Neuronal stem cell (in vitro differentiated cells): ENCODE results near the gene ZDHHC11.
A peak's percentile ranks its signal among the peaks of the same experiment; 100 is the strongest.

Source experiments
- DNase-seq: peaks from one replicate; pipeline ENCODE4 v3.0.0-alpha.2; 2013; ENCODE audit warnings: low spot score
- H2AFZ ChIP-seq: one replicate; pipeline ENCODE4 v1.6.1; 2013; ENCODE audit warnings: mild to moderate bottlenecking, low read length, inconsistent platforms
- H2AK5ac ChIP-seq: 2 replicates; pipeline ENCODE4 v1.6.1; 2013; ENCODE audit warnings: low read depth, mild to moderate bottlenecking, inconsistent platforms, low read length, moderate library complexity, mixed read lengths
- H2BK120ac ChIP-seq: 2 replicates; pipeline ENCODE4 v1.6.1; 2013; ENCODE audit warnings: low read depth, mild to moderate bottlenecking, inconsistent platforms, low read length, moderate library complexity, mixed read lengths
- H2BK12ac ChIP-seq: one replicate; pipeline ENCODE4 v1.6.1; 2013; ENCODE audit warnings: low read length, inconsistent platforms
- H2BK15ac ChIP-seq: 2 replicates; pipeline ENCODE4 v1.6.1; 2013; ENCODE audit warnings: mild to moderate bottlenecking, low read length, inconsistent platforms, mixed read lengths
- H2BK5ac ChIP-seq: one replicate; pipeline ENCODE4 v1.6.1; 2013; ENCODE audit warnings: inconsistent platforms, mild to moderate bottlenecking, low read length, moderate library complexity
- H3K14ac ChIP-seq: one replicate; pipeline ENCODE4 v1.6.1; 2013; ENCODE audit warnings: low read length, inconsistent platforms
- H3K18ac ChIP-seq: 2 replicates; pipeline ENCODE4 v1.6.1; 2013; ENCODE audit warnings: low read length, inconsistent platforms
- H3K23ac ChIP-seq: 2 replicates; pipeline ENCODE4 v1.6.1; 2013; ENCODE audit warnings: low read depth, mild to moderate bottlenecking, mixed read lengths, low read length, inconsistent platforms; ENCODE audit not compliant: poor library complexity
- H3K27ac ChIP-seq: replicated peaks from 3 replicates; pipeline ENCODE4 v1.5.1; 2013; ENCODE audit warnings: low read length, inconsistent platforms
- H3K27me3 ChIP-seq, 3 experiments: 2 replicates each; pipeline ENCODE4 v1.6.1; 2013; ENCODE audit warnings: low read length in 3 of 3, mild to moderate bottlenecking in 2 of 3, inconsistent platforms in 1 of 3, low read depth in 1 of 3, mixed read lengths in 1 of 3, moderate library complexity in 1 of 3; ENCODE audit not compliant: control insufficient read depth in 3 of 3, insufficient read depth in 3 of 3
- H3K36me3 ChIP-seq, 2 donors: replicated peaks in 1 of 2; 2 replicates each; pipeline ENCODE4 v1.6.1; 2013; ENCODE audit warnings: low read length in 2 of 2; ENCODE audit not compliant: control insufficient read depth in 2 of 2, insufficient read depth in 2 of 2
- H3K4ac ChIP-seq: 2 replicates; pipeline ENCODE4 v1.6.1; 2013; ENCODE audit warnings: inconsistent platforms, mild to moderate bottlenecking, low read length, moderate library complexity
- H3K4me1 ChIP-seq, 2 donors: 1 replicate in 1 of 2; 2 replicates in 1 of 2; pipeline ENCODE4 v1.6.1; 2013; ENCODE audit warnings: low read length in 2 of 2, low read depth in 1 of 2; ENCODE audit not compliant: control insufficient read depth in 2 of 2, insufficient read depth in 1 of 2
- H3K4me2 ChIP-seq: one replicate; pipeline ENCODE4 v1.6.1; 2013; ENCODE audit warnings: mild to moderate bottlenecking, low read length, inconsistent platforms; ENCODE audit not compliant: insufficient read depth, poor library complexity, severe bottlenecking
- H3K4me3 ChIP-seq, 2 donors: 2 replicates each; pipeline ENCODE4 v1.5.1; 2013; ENCODE audit warnings: low read length in 2 of 2, mild to moderate bottlenecking in 2 of 2, inconsistent platforms in 1 of 2, moderate library complexity in 1 of 2
- H3K79me1 ChIP-seq: one replicate; pipeline ENCODE4 v1.6.1; 2013; ENCODE audit warnings: low read depth, mild to moderate bottlenecking, inconsistent platforms, low read length, moderate library complexity
- H3K9ac ChIP-seq: one replicate; pipeline ENCODE4 v1.6.1; 2013; ENCODE audit warnings: mild to moderate bottlenecking, low read depth, low read length, inconsistent platforms; ENCODE audit not compliant: poor library complexity
- H3K9me3 ChIP-seq, 2 donors: replicated peaks in 1 of 2; 2 replicates each; pipeline versions ENCODE3 to v1.6.1; 2013; ENCODE audit warnings: low read length in 2 of 2, mild to moderate bottlenecking in 2 of 2, inconsistent platforms in 1 of 2, low read depth in 1 of 2, mixed read lengths in 1 of 2, moderate library complexity in 1 of 2; ENCODE audit not compliant: control insufficient read depth in 2 of 2, insufficient read depth in 1 of 2
- H4K8ac ChIP-seq: one replicate; pipeline ENCODE4 v1.6.1; 2013; ENCODE audit warnings: low read depth, mild to moderate bottlenecking, inconsistent platforms, low read length, moderate library complexity
- H4K91ac ChIP-seq: one replicate; pipeline ENCODE4 v1.6.1; 2013; ENCODE audit warnings: low read length, low read depth, mild to moderate bottlenecking, inconsistent platforms; ENCODE audit not compliant: poor library complexity
- WGBS, 2 donors: extraction: QIAGEN DNeasy Blood & Tissue Kit; methylation state at CpG; one replicate each; pipeline ENCODE4 v1.1.7; 2013; ENCODE audit warnings: missing lambda C conversion rate in 2 of 2, mixed read lengths in 1 of 2; ENCODE audit not compliant: insufficient read length in 2 of 2, insufficient replicate concordance in 1 of 2; ENCODE audit errors: extremely low coverage in 2 of 2; 5-methylcytosine and 5-hydroxymethylcytosine counted together

Gene ZDHHC11

GRCh38 chr5:759781-760362, 90.9 kb downstream of the ZDHHC11 start:
- Histone ChIP-seq H2AFZ (no peak overlapping the region), H3K4me3 (no peak overlapping the region), H3K79me1 (peaks cover 4% of the 10 kb centered on the region), H3K14ac (peak overlapping the region; percentile 98), H3K9me3 (peaks cover 0 to 6% of the 10 kb centered on the region in 2 donors), H2BK120ac (peak overlapping the region; percentile 98), H3K23ac (peak overlapping the region; percentile 50), H3K36me3 (peaks cover 0 to 5% of the 10 kb centered on the region in 2 donors), H3K4me1 (peaks cover 27 to 32% of the 10 kb centered on the region in 2 donors), H3K18ac (peak overlapping the region; percentile 89), H4K91ac (peak overlapping the region; percentile 49), H3K27ac (no peak overlapping the region), H3K4ac (peak overlapping the region; percentile 2), H4K8ac (no peak overlapping the region), H3K4me2 (no peak overlapping the region), H3K9ac (peak overlapping the region; percentile 80), H2BK5ac (peak overlapping the region; percentile 41), H2BK15ac (peak overlapping the region; percentile 79), H2AK5ac (peak overlapping the region; percentile 94), H3K27me3 (no peaks in the 10 kb centered on the region), H2BK12ac (peak overlapping the region; percentile 30)
- DNase-seq = no peak
- no CpG with 5 or more reads among the region's 22 CpGs for WGBS, 2 donors

- H2BK120ac ChIP-seq = peak overlapping the region; percentile 78
- no peak overlapping the region for H3K4me3 ChIP-seq
- H3K27me3 ChIP-seq = no peaks in the 10 kb centered on the region
- peak overlapping the region; percentile 94 for H2AK5ac ChIP-seq
- peak overlapping the region; percentile 30 for H2BK12ac ChIP-seq
- peak overlapping the region; percentile 79 for H2BK15ac ChIP-seq
- peak overlapping the region; percentile 89 for H3K18ac ChIP-seq
- H3K14ac ChIP-seq = peak overlapping the region; percentile 86
- WGBS, 2 donors = no CpG with 5 or more reads among the region's 33 CpGs
- peaks cover 0 to 6% of the 10 kb centered on the region in 2 donors for H3K9me3 ChIP-seq
- no peak overlapping the region for H3K27ac ChIP-seq
- no peak overlapping the region for H3K4me2 ChIP-seq
- H3K4me1 ChIP-seq = peaks cover 27 to 32% of the 10 kb centered on the region in 2 donors
- H3K36me3 ChIP-seq = peaks cover 0 to 5% of the 10 kb centered on the region in 2 donors
- DNase-seq = peak; percentile 61
- peak overlapping the region; percentile 2 for H3K4ac ChIP-seq
- H3K9ac ChIP-seq = peak overlapping the region; percentile 46
- H4K91ac ChIP-seq = peak overlapping the region; percentile 49
- H2AFZ ChIP-seq = no peak overlapping the region
- peaks cover 4% of the 10 kb centered on the region for H3K79me1 ChIP-seq
- peak overlapping the region; percentile 41 for H2BK5ac ChIP-seq
- H4K8ac ChIP-seq = no peak overlapping the region
- peak overlapping the region; percentile 50 for H3K23ac ChIP-seq
Observed at GRCh38 chr5:759111-759751, 91.6 kb downstream of the ZDHHC11 start.

GRCh38 chr5:758698-759053, 92.1 kb downstream of the ZDHHC11 start:
- peak overlapping the region; percentile 99 for H3K18ac ChIP-seq
- H4K8ac ChIP-seq = no peak overlapping the region
- no peak overlapping the region for H3K9ac ChIP-seq
- no peaks in the 10 kb centered on the region for H3K27me3 ChIP-seq
- H3K4ac ChIP-seq = peak overlapping the region; percentile 13
- peak overlapping the region; percentile 58 for H2BK12ac ChIP-seq
- no peak for DNase-seq
- no peak overlapping the region for H2AFZ ChIP-seq
- H3K4me3 ChIP-seq = no peak overlapping the region
- H3K79me1 ChIP-seq = peaks cover 4% of the 10 kb centered on the region
- H2BK120ac ChIP-seq = peak overlapping the region; percentile 99
- peak overlapping the region; percentile 99 for H2BK5ac ChIP-seq
- H2BK15ac ChIP-seq = peak overlapping the region; percentile 76
- peaks cover 27 to 32% of the 10 kb centered on the region in 2 donors for H3K4me1 ChIP-seq
- no peak overlapping the region for H3K4me2 ChIP-seq
- H3K14ac ChIP-seq = peak overlapping the region; percentile 63
- no peak overlapping the region for H3K23ac ChIP-seq
- H3K27ac ChIP-seq = no peak overlapping the region
- H3K36me3 ChIP-seq = no peaks in the 10 kb centered on the region
- H3K9me3 ChIP-seq = peaks cover 0 to 3% of the 10 kb centered on the region in 2 donors
- H4K91ac ChIP-seq = peak overlapping the region; percentile 31
- no CpG with 5 or more reads among the region's 15 CpGs for WGBS, 2 donors
- peak overlapping the region; percentile 94 for H2AK5ac ChIP-seq

- Histone ChIP-seq H3K79me1 (peaks cover 4% of the 10 kb centered on the region), H4K91ac (peak overlapping the region; percentile 31), H3K4me3 (no peak overlapping the region), H3K4me1 (peaks cover 27 to 32% of the 10 kb centered on the region in 2 donors), H3K9me3 (peaks cover 0 to 3% of the 10 kb centered on the region in 2 donors), H3K4ac (peak overlapping the region; percentile 94), H2AFZ (peak overlapping the region; percentile 58), H3K23ac (peak overlapping the region; percentile 50), H3K36me3 (no peaks in the 10 kb centered on the region), H3K18ac (peak overlapping the region; percentile 99), H2AK5ac (peak overlapping the region; percentile 94), H3K27ac (peak overlapping the region; percentile 17), H3K14ac (peak overlapping the region; percentile 63), H3K4me2 (peak overlapping the region; percentile 13), H4K8ac (peak overlapping the region; percentile 98), H2BK15ac (peak overlapping the region; percentile 76), H3K9ac (peak overlapping the region; percentile 79), H2BK5ac (peak overlapping the region; percentile 99), H2BK12ac (peak overlapping the region; percentile 99), H3K27me3 (no peaks in the 10 kb centered on the region), H2BK120ac (peak overlapping the region; percentile 99)
- peak; percentile 86 for DNase-seq
- no CpG with 5 or more reads among the region's 21 CpGs for WGBS, 2 donors
Observed at GRCh38 chr5:757931-758697, 92.7 kb downstream of the ZDHHC11 start.
